HepG2 (cell line): ENCODE measurements around the gene NFRKB. TPM values are rescaled to one million over a fixed set of nuclear protein-coding genes. Genes with fewer than 3 reads are reported as not detected.

ENCODE experiments used
- CREB1 ChIP-seq, 2 experiments: fragments of 450-650 bp in 1 of 2; IDR thresholded peaks; 2 replicates each; pipeline ENCODE4 v1.6.1; 2016 to 2017; ENCODE audit warnings: control low read depth in 1 of 2, mild to moderate bottlenecking in 1 of 2, missing compliant biosample characterization in 1 of 2, missing genetic modification characterization in 1 of 2
- DNMT3B ChIP-seq: conservative IDR thresholded peaks from 2 replicates; pipeline ENCODE4 v1.6.1; 2016; ENCODE audit warnings: missing biosample characterization, control low read depth
- EP300 ChIP-seq, 3 experiments: sonication (generic) in 1 of 3; formaldehyde crosslinking in 1 of 3; IDR thresholded peaks; 2 replicates each; pipeline versions ENCODE4 v1.5.1 to v1.6.1; 2011 to 2020; ENCODE audit warnings: low read depth in 2 of 3, low read length in 2 of 3, borderline replicate concordance in 1 of 3, improper control_type of control experiment in 1 of 3, mild to moderate bottlenecking in 1 of 3, missing genetic modification reagents in 1 of 3, moderate library complexity in 1 of 3
- HINFP ChIP-seq: sonication (generic); formaldehyde crosslinking; IDR thresholded peaks from 2 replicates; pipeline ENCODE4 v1.4.0; 2020; ENCODE audit warnings: low read depth, mild to moderate bottlenecking, missing genetic modification reagents
- HMG20A ChIP-seq: IDR thresholded peaks from 2 replicates; pipeline ENCODE4 v1.6.1; 2016; ENCODE audit warnings: borderline replicate concordance
- KDM1A ChIP-seq: IDR thresholded peaks from 2 replicates; pipeline ENCODE4 v1.6.1; 2016; ENCODE audit warnings: missing compliant biosample characterization
- KLF12 ChIP-seq: sonication (generic); formaldehyde crosslinking; IDR thresholded peaks from 2 replicates; pipeline ENCODE4 v1.4.0; 2020; ENCODE audit warnings: missing genetic modification reagents, borderline replicate concordance
- KMT2B ChIP-seq: IDR thresholded peaks from 2 replicates; pipeline ENCODE4 v1.6.1; 2016; ENCODE audit warnings: missing genetic modification reagents, missing compliant biosample characterization
- MNT ChIP-seq: fragments of 450-650 bp; IDR thresholded peaks from 2 replicates; pipeline ENCODE4 v1.6.1; 2016
- NFATC3 ChIP-seq: sonication (generic); formaldehyde crosslinking; IDR thresholded peaks from 2 replicates; pipeline ENCODE4 v1.5.1; 2020; ENCODE audit warnings: mild to moderate bottlenecking, missing genetic modification reagents
- NKX3-1 ChIP-seq: sonication (generic); formaldehyde crosslinking; IDR thresholded peaks from 2 replicates; pipeline ENCODE4 v1.5.0; 2020; ENCODE audit warnings: missing genetic modification reagents
- NR2F2 ChIP-seq: IDR thresholded peaks from 2 replicates; pipeline ENCODE4 v1.6.1; 2012; ENCODE audit warnings: low read depth, inconsistent platforms, borderline replicate concordance
- PITX1 ChIP-seq: sonication (generic); formaldehyde crosslinking; IDR thresholded peaks from 2 replicates; pipeline ENCODE4 v1.5.1; 2020; ENCODE audit warnings: mild to moderate bottlenecking, missing genetic modification reagents
- RBM39 ChIP-seq: fragments of 200-400 bp; formaldehyde crosslinking; IDR thresholded peaks from one replicate; pipeline ENCODE4 v1.6.1; 2018; ENCODE audit warnings: antibody characterized with exemption, mild to moderate bottlenecking, low read depth, low read length; ENCODE audit not compliant: poor library complexity, severe bottlenecking
- RCOR2 ChIP-seq: IDR thresholded peaks from 2 replicates; pipeline ENCODE4 v1.6.1; 2016; ENCODE audit warnings: missing biosample characterization, missing genetic modification reagents
- RFX1 ChIP-seq: fragments of 450-650 bp; IDR thresholded peaks from 2 replicates; pipeline ENCODE4 v1.6.1; 2017
- SIX1 ChIP-seq: sonication (generic); formaldehyde crosslinking; IDR thresholded peaks from 2 replicates; pipeline ENCODE4 v1.4.0; 2020; ENCODE audit warnings: missing genetic modification reagents, borderline replicate concordance
- TBX2 ChIP-seq: sonication (generic); formaldehyde crosslinking; IDR thresholded peaks from 2 replicates; pipeline ENCODE4 v1.5.0; 2020; ENCODE audit warnings: missing genetic modification reagents, mild to moderate bottlenecking, borderline replicate concordance
- YEATS4 ChIP-seq: sonication (generic); formaldehyde crosslinking; IDR thresholded peaks from 2 replicates; pipeline ENCODE4 v1.4.0; 2020; ENCODE audit warnings: missing genetic modification reagents, borderline replicate concordance
- ZFY ChIP-seq: sonication (generic); formaldehyde crosslinking; IDR thresholded peaks from 2 replicates; pipeline ENCODE4 v1.4.0; 2020; ENCODE audit warnings: missing genetic modification reagents
- ZNF234 ChIP-seq: sonication (generic); formaldehyde crosslinking; conservative IDR thresholded peaks from 2 replicates; pipeline ENCODE4 v1.5.1; 2020; ENCODE audit warnings: mild to moderate bottlenecking, missing genetic modification reagents
- ZNF253 ChIP-seq: sonication (generic); formaldehyde crosslinking; IDR thresholded peaks from 2 replicates; pipeline ENCODE4 v1.8.0; 2022; ENCODE audit warnings: mild to moderate bottlenecking, missing genetic modification reagents, borderline replicate concordance
- ZNF30 ChIP-seq: sonication (generic); formaldehyde crosslinking; IDR thresholded peaks from 2 replicates; pipeline ENCODE4 v1.5.0; 2020; ENCODE audit warnings: mild to moderate bottlenecking, missing genetic modification reagents
- ZNF570 ChIP-seq: sonication (generic); formaldehyde crosslinking; IDR thresholded peaks from 2 replicates; pipeline ENCODE4 v1.4.0; 2020; ENCODE audit warnings: mild to moderate bottlenecking, missing genetic modification reagents, borderline replicate concordance
- ZNF605 ChIP-seq: sonication (generic); formaldehyde crosslinking; IDR thresholded peaks from 2 replicates; pipeline ENCODE4 v1.8.0; 2022; ENCODE audit warnings: mild to moderate bottlenecking, missing genetic modification reagents
- ZNF629 ChIP-seq: sonication (generic); formaldehyde crosslinking; conservative IDR thresholded peaks from 2 replicates; pipeline ENCODE4 v1.5.0; 2020; ENCODE audit warnings: missing genetic modification reagents
- ZNF674 ChIP-seq: sonication (generic); formaldehyde crosslinking; IDR thresholded peaks from 2 replicates; pipeline ENCODE4 v1.5.0; 2020; ENCODE audit warnings: low read depth, mild to moderate bottlenecking, missing genetic modification reagents
- ZNF678 ChIP-seq: sonication (generic); formaldehyde crosslinking; IDR thresholded peaks from 2 replicates; pipeline ENCODE4 v1.4.0; 2020; ENCODE audit warnings: mild to moderate bottlenecking, missing genetic modification reagents
- ZNF792 ChIP-seq: IDR thresholded peaks from 2 replicates; pipeline ENCODE4 v1.6.1; 2016
- ZSCAN25 ChIP-seq: sonication (generic); formaldehyde crosslinking; IDR thresholded peaks from 2 replicates; pipeline ENCODE4 v1.8.0; 2022; ENCODE audit warnings: mild to moderate bottlenecking, missing genetic modification reagents
- polyA plus RNA-seq, 8 experiments: library from polyadenylated mRNA; depleted of rRNA in 3 of 8; stranded (reverse) in 7 of 8; unstranded in 1 of 8; fragments of >200 nt; fragmentation: Illumina TruSeq in 4 of 8; extraction: Trizol in 4 of 8; gene quantifications; 2 replicates each; pipeline versions ENCODE4 v1.2.1 to v1.2.3, GENCODE V29; 2011 to 2016; ENCODE audit warnings: low read depth in 4 of 8, missing spikeins in 1 of 8, mixed read lengths in 1 of 8; ENCODE audit not compliant: insufficient read depth in 1 of 8
- total RNA-seq, 5 experiments: library from RNA; depleted of rRNA; stranded (reverse); fragments of >200 nt; fragmentation: Illumina TruSeq; extraction: Trizol; gene quantifications; 2 replicates each; pipeline ENCODE4 v1.2.3, GENCODE V29; 2016; ENCODE audit warnings: low read depth in 1 of 5

The NFRKB gene
- total and polyA plus RNA-seq, 2 of the 13 experiments (the other 11 are each of a cell fraction or from before 2014, with no cell fraction given): 22.9 to 23.7 TPM

GRCh38 chr11:129853518-129854231, 41.7 kb downstream of the NFRKB start (continued):
- TF ChIP-seq HINFP (CRISPR knock-in tag) (no peak), NFATC3 (CRISPR knock-in tag) (no peak), ZNF253 (CRISPR knock-in tag) (no peak), NR2F2 (0 out of 2 replicates have a peak, but pooled peaks have one; percentile 40), KLF12 (CRISPR knock-in tag) (no peak; the same call in 1 of the 2 replicates), ZSCAN25 (CRISPR knock-in tag) (peak; percentile 91), RBM39 (no peak), YEATS4 (0 out of 2 replicates have a peak, but pooled peaks have one; percentile 37), ZFY (CRISPR knock-in tag) (no peak), NKX3-1 (CRISPR knock-in tag) (no peak), CREB1 (IDR thresholded peaks at IDR 0.05) (no peak), CREB1 (CRISPR knock-in tag; IDR thresholded peaks at IDR 0.05) (peak; percentile 40; the same call in 1 of the 2 replicates), TBX2 (CRISPR knock-in tag) (peak; percentile 80; the same call in 1 of the 2 replicates), ZNF570 (CRISPR knock-in tag) (no peak), HMG20A (CRISPR knock-in tag) (peak; percentile 80), KMT2B (CRISPR knock-in tag) (no peak), DNMT3B (CRISPR knock-in tag) (0 out of 2 replicates have a peak, but pooled peaks have one; percentile 66), ZNF234 (CRISPR knock-in tag) (no peak), MNT (no peak), RCOR2 (CRISPR knock-in tag) (peak; percentile 59; the same call in 1 of the 2 replicates), ZNF629 (CRISPR knock-in tag) (no peak), SIX1 (CRISPR knock-in tag) (peak; percentile 67; the same call in 1 of the 2 replicates), PITX1 (peak; percentile 72; the same call in 1 of the 2 replicates), ZNF792 (CRISPR knock-in tag) (0 out of 2 replicates have a peak, but pooled peaks have one; percentile 63), EP300 (IDR thresholded peaks at IDR 0.05; ENCODE audit: low read depth in 2 of 2, low read length in 2 of 2) (peak in 1 of 2 experiments; percentile 86; a peak in 2 of 4 replicates), EP300 (CRISPR knock-in tag; IDR thresholded peaks at IDR 0.05; ENCODE audit: borderline replicate concordance) (peak; percentile 72; the same call in 1 of the 2 replicates), ZNF605 (CRISPR knock-in tag) (0 out of 2 replicates have a peak, but pooled peaks have one; percentile 27), ZNF30 (CRISPR knock-in tag) (no peak), KDM1A (CRISPR knock-in tag) (no peak), RFX1 (no peak), ZNF678 (CRISPR knock-in tag) (no peak), ZNF674 (no peak)
